HG03097 (cell line): Measurements from ENCODE around the gene LPCAT3.

Source experiments
- ATAC-seq: cut with Tn5 transposase; IDR thresholded peaks from one replicate; pipeline ENCODE4 v1.9.1; 2021; ENCODE audit not compliant: unreplicated experiment, low FRiP score

Gene LPCAT3

DNA sequence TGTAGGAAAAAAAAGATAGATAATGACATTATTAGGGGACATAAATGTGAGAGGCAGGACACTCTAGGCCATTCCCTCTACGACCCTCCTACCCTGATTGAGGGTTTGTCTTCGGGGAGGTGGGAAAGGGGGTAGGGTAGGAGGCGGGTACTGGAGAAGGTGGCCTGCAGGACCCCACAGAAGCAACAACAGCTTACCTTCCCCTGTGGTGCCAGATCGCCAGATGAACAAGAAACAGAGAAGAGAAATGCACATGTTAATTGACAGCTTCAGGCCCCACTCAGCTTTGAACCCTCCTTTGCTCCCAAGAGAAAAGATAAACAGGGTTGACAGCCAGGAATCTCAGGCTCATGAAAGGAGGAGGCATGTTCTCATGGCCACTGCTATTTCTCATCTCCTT, 52.6 kb downstream of the LPCAT3 start:
- no peak for ATAC-seq

DNA sequence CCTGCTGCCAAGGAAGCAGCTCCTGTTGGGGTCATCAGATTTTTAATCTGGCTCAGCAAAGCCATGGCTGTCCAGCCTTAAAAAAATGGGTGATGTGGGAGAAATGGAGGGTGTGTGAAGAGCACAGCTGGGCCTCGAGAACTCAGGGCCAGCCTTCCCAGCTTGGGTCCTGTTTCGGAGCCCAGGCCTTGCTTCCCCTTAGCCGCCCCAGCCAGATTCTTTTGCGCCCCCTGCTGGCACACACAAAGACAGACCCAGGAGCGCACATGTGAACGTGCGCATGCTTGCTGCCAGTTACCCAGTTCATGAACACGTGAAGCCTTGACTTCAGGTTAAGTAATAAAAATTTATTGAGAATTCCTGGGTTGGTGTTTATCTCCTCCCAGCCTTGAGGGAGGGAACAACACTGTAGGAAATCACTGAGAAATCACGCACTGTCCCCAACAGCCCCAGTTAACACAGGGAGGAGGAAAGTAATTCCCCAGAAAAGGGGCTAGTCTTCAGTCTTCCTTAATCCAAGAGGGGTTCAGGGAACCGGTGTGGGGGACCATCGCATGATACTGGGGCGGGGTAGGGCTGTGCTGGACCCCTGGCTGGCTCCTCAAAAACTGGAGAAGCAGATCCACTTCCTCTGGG, 53.1 kb downstream of the LPCAT3 start:
- ATAC-seq: peak; percentile 37

DNA sequence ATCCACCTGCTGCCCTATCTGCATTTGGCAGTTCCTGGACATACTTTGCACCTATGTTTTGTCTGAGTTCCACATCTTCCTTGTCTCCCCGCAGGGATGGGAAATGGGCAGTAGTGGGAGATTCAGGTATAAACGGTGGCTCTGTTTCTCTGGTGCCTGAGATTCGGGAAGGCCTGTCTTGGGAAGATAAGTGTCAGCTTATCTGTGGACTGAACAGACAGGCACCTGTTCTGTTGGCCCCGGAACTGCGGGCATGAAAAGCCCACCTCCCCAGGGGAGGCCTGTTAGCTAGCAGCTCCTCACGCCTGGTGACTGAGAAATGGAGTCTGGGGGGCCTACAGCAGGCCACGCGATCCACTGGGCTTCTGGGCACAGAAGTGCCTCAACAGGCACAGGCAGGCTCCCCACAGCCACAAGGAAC, 53.7 kb downstream of the LPCAT3 start:
- no peak for ATAC-seq

DNA sequence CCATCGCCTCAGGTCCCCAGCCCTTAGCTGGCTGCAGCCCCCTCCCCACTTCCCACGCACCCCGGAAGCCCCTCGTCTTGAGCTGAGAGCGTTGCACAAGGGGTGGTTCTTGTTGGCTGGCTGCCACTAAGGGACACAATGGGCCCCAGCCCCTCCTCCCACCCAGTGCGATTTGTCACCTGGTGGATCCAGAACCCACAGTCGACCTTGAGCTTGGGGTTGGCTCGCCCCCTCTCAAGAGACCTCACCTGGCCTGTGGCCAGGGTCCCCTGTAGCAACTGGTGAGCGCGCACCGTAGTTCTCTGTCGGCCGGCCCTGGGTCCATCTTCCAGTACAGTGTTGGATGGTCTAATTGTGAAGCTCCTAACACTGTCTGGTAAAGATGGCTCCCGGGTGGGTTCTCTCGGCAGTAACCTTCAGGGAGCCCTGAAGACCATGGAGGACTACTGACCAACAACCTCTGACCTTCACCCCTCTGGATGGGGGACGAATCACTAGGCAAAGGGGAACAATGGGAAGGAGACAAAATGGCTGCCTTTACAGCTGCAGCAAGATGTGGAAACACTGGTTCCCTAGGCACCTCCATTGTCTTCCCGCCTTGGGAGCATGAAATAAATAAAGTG, 54.4 kb downstream of the LPCAT3 start:
- no peak for ATAC-seq

DNA sequence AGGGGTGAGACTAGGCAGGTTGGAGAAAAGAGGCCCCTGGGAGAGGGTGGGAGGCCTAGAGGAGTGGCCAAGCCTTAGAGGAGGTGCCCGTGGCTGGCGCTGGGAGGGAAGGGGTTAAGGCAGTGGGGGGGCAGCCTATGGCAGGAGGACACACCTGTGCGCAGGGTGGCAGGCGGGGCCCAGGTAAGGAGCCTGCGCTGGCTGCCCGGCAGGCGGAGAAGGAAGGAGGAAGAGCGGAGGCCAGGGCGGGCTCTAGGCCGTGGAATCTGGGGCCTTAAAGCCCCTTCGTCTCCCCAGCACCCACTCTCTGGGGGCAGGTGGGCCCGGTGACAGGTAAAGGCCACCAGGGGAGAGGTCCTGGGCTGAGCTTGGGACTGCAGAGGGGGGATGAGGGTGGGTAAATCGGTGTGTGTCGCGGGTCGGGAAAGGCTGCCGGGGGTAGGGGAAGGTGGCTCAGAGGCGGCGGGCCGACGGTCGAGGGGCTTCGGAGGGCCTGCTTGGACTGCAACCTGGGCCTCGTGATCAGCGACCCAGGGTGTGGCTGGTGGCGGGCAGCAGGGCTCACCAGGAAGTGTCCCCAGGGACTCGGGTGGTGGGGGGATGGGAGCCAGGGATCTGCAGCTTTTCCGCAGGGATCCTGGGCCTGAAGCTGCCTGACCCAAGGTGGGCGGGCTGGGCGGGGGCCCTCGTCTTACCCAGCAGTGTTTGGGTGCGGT, 55.1 kb downstream of the LPCAT3 start:
- ATAC-seq: no peak

DNA sequence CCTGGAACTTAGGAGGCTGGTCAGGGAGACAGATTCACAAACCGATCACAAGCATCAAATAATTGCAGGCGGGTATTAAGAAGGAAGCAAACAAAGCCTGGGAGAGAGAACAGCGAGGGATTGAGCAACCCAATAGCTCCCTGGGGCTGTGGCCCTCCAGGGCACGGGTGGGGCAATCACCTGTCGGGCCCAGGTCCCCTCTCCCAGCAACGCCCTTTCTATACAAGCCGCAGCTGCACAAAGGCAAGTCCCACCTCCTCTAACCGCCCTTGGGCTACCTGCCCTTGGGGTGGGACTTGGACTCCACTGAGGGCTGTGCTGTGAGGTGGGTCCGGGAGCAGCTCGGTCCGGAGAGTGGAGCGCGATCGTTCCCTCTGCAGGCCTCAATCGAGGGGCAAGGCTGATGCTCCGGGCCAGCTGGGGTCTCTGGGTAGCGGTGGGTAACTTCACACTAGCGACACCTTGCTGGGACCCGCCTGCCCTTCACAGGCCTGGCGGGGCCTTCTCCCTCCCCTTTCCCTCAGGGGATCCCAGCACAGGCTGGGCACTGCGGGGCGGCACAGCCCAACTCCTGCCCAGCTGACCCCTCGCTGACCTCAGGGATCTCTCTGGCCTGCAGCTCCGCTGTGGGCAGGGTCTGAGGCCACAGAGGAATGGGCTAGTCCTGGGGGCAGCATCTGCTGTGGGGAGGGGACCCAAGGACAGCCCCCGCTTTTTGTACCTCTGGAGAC, 55.8 kb downstream of the LPCAT3 start:
- no peak for ATAC-seq

DNA sequence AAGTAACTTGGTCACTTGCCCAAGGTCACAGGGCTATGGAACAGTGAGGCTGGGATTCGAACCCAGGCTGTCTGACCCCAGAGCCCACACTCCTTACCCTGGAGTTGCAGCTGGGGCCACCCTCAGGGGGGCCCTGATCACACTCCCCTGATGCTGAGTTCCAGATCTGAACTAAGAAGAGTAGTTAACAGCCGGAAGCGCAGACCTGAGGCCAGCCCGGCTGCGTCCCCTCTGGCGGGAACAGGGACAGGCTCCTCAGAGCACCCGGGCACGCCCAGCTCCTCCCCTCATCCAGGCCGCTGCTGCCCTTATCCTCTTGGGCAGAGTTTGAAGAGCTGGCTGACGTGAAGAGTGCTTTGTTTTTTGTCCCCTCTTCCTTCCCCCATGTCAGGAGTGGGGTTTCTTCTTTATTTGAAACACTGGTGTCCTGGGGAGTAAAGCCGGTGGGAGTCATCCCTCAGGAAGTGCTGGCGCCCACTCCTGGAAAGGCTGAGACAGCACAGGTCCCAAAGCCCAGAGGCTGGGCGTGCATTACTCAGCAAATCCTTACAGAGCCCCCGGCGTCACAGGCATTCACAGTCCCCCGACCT, 56.5 kb downstream of the LPCAT3 start:
- no peak for ATAC-seq

DNA sequence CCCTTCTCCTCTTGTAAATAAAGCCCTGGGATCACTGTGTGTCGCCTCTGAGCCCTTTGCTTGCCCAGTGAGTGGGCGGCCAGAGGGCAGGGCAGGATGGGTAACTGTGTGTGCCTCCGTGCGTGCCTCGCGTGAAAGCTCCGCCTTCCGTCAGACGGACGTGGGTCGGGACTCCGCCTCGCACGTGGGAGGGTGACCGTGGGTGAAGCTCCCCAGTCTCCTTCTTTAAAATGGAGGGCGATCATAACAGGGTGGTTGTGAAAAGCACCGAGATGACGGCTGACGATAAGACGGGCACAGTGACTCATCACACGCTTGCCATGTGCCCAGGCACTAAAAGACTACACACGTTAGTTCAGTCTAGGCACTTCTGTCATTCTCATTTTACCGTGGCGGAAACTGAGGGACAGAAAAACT, 57.0 kb downstream of the LPCAT3 start:
- ATAC-seq: no peak

DNA sequence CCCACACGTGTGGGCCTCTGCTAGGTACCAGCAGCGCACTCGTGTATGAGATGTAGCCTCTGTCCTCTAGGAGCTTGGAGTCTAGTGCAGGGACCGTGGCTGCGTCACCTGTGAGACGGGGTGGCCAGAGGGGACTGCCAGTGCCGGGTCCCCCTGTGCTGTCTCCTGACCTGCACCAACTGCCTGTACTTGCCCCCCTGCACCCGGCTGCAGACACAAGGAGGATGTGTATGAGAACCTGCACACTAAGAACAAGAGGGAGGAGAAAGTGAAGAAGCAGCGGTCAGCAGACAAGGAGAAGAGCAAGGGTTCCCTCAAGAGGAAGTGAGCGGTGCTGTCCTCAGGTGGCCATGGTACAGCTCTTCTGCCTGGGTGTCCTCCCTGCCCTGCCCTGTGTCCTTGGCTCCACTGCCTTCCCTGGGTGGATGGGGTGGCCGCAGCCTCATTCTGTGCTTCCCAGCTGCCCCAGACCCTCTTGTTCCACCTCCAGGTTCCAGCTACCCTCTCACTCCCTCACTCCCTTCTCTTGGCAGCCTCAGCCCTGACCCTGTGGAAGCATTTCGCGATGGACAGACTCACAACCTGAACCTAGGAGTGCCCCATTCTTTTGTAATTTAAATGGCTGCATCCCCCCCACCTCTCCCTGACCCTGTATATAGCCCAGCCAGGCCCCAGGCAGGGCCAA, 57.5 kb downstream of the LPCAT3 start:
- no peak for ATAC-seq

DNA sequence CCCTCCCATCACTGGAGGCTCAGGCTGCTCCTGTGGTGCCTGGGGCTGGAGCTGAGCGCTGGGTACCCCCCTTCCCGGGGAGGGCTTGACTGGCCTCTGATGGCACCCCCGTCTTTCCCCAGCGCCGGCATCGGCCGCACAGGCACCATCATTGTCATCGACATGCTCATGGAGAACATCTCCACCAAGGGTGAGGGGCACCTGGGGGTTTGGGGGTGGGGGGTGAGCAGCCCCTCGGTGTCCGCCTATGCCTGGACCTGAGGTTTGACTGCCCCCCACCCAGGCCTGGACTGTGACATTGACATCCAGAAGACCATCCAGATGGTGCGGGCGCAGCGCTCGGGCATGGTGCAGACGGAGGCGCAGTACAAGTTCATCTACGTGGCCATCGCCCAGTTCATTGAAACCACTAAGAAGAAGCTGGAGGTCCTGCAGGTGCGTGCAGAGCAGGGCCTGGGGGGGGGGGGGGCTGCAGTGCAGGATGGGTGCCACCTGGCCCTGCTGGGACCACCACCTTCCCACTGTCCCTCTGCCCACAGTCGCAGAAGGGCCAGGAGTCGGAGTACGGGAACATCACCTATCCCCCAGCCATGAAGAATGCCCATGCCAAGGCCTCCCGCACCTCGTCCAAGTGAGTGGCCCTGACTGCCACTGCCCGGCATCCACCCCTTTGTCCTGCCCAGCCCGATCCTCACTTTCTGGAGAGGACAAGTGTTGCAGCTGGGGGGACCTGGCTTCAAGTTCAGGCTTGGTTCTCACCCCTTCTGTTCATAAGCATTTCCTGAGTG, 58.3 kb downstream of the LPCAT3 start:
- no peak for ATAC-seq

DNA sequence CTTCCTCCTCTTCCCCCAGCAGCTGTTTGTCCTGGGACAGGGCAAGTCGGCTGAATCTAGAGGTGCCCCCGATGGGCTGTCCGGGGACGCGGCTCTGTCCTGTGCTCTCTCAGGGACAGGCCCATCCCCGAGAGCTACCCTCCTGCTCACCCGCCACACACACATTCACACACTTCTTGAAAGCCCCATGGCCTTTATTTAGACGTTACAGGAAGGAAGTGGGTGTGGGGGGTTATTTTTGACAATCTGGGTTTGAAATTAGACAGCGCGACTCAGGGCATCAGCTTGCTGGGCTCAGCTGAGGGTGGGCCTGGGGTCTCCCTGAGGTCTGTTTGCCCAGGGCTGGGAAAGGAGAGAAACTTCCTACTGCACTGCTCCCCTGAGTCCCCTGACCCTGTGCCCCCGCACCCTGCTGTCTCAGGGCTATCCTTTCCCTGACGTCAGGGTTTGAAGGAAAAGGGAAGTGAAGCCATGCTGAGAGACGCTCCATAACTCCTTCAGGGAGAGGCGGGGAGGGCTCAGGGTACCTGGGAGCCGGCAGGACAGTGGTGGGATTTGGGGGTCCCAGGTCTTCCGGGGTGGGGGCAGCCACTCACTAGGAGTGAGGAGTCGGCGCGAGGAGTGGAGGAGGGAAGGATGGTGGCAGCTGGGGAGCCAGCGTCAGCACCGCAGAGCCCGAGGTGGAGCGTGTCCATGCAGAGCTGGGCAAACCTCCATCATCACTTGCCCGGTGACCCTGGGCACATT, 59.0 kb downstream of the LPCAT3 start:
- peak; percentile 42 for ATAC-seq

DNA sequence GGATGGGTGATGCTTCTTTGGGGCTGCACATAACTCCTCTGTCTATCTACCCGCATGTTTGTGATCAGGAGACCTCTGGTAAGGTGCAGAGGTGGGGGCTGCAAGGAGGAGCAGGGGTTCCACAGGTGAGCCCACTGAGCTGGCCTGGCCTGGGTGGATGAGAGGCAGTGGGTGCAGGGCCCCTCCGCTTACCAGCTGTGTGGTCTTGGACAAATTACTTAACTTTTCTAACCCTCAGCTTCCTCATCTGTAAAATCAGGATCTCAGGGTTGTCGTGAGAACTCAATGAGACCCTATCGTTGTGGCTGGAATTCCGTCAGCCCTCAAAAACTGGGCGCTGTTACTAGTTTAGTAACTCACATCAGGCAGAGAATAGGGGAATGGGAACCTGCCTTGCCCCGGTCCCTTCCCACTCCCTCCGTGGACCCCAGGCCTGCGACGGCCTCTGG, 59.6 kb downstream of the LPCAT3 start:
- ATAC-seq: no peak

DNA sequence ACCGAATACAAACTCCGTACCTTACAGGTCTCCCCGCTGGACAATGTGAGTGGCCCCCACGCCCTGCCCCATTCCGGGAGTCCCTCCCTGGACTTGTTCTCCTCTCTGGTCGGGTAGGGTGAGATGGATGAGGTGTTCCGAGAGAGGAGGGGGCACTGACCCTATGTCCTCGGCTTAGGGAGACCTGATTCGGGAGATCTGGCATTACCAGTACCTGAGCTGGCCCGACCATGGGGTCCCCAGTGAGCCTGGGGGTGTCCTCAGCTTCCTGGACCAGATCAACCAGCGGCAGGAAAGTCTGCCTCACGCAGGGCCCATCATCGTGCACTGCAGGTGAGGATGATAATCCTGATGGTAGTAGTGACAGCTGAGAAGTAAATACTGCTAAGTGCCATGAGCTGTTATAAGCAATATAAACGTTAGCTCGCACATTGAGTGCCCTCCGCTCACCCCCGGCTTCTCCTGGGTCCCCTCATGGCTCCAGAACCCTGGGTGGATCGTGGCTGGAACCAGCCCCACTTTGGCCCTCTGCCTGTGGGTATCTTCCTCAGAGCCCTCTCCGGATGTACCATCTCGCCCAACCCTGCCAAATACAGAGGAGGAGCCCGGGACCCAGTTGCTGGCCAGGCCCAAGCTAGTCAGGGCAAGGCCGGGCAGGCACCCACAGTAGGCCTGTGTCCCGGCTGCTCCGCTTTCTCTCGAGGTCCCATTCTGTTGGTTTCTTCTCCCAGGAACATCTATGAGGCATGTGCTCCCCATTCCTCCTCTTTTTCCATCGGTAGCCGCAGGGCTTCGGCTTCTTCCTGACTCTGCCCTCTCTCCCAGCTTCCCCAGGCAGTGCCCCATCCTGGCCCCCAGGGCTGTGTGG, 60.3 kb downstream of the LPCAT3 start:
- no peak for ATAC-seq

DNA sequence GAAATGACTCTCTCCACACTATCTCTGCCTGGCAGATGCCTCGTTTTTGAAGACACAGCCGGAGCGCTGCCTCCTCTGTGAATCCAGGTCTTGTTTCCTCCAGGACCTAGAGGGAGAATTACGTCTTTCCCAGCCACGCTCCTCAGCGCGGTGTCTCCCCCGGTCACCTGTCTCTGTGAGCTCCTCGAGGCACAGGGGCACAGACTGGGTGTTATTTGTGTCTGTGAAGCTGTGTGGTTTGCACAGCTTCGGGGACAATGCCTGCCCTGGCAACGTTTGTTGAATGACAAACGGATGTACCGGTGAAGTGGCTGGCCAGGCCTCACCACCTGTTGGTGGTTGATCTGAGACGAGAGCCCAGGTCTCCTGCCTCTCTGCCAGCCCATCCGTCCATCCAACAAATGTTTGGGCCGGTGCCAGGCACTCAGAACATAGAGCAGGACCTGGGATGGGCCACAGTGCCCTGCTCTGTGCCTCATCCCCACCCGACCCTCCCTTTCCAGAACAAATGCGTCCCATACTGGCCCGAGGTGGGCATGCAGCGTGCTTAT, 61.0 kb downstream of the LPCAT3 start:
- ATAC-seq: no peak

DNA sequence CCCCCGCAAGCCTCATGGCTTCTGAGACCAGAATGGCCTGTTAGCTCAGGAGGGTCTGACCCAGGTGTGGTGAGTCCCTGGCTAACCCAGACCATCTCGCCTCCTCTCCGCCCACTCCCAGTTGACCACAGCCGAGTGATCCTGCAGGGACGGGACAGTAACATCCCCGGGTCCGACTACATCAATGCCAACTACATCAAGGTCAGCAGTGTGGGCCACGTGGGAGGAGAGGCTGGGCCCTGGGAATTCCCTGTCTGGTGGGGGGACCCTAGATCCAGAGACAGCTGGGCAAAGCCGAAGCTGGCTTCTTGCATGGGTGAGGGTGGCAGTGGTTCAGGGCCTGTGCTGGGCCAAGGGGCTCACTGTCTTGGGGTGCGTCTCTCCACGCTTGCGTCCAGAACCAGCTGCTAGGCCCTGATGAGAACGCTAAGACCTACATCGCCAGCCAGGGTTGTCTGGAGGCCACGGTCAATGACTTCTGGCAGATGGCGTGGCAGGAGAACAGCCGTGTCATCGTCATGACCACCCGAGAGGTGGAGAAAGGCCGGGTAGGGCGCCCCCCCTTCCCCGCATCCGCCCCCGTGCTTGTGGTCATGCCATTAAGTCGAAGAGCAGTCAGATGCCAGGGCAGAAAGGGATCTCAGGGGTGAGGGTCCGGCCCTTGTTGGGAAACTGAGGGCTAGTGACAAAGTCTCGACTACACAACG, 62.1 kb downstream of the LPCAT3 start:
- ATAC-seq: no peak

DNA sequence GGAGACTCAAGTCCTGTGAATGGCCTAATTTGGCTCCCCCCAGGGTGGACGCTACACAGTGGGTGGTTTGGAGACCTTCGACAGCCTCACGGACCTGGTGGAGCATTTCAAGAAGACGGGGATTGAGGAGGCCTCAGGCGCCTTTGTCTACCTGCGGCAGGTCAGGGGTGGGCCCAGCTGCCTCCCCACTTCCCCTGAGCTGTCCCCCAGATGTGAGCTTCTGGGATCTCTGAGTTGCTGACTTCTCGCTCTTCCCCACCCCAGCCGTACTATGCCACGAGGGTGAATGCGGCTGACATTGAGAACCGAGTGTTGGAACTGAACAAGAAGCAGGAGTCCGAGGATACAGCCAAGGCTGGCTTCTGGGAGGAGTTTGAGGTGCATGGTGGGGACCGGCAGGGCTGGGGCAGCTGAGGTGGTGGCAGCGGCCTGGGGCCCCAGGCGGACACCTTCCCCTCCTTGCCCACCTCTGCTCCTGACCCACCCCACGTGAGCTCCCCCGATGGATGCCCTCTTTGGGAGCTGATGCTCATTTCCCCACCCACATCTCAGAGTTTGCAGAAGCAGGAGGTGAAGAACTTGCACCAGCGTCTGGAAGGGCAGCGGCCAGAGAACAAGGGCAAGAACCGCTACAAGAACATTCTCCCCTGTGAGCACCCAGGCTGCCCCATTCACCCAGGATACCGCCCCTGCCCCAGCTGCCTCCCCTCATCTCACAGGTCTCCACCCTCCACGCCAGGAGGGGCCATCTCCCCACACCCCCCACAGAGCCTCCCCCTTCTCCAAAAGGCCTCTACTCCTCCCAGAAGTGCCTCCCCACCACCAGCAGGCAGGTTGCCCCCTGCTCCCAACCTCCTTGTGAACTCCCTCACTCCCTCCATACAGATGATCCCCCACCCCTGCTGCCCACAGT, 62.9 kb downstream of the LPCAT3 start:
- no peak for ATAC-seq
